WERI-Rb-1 (cell line): ENCODE data around the gene APOO.

ENCODE experiments used
- DNase-seq: peaks from one replicate; pipeline ENCODE4 v3.0.0-alpha.2; 2020
- H3K27ac ChIP-seq: fragments of 250-450 bp; sonication (Bioruptor Pico); 2 replicates; pipeline ENCODE4 v1.5.1; 2020; ENCODE audit warnings: mild to moderate bottlenecking, moderate library complexity
- H3K27me3 ChIP-seq: fragments of 250-450 bp; sonication (Bioruptor Pico); 2 replicates; pipeline ENCODE4 v1.5.1; 2021; ENCODE audit warnings: mild to moderate bottlenecking, low read depth, moderate library complexity; ENCODE audit not compliant: insufficient read depth, severe bottlenecking
- H3K36me3 ChIP-seq: fragments of 250-450 bp; sonication (Bioruptor Pico); 2 replicates; pipeline ENCODE4 v1.5.1; 2020; ENCODE audit warnings: mild to moderate bottlenecking, moderate library complexity
- H3K4me3 ChIP-seq: 2 replicates; pipeline ENCODE4 v1.5.1; 2011; ENCODE audit warnings: low read depth, mild to moderate bottlenecking, control low read depth, low read length
- H3K9me3 ChIP-seq: fragments of 250-450 bp; sonication (Bioruptor Pico); 2 replicates; pipeline ENCODE4 v1.5.1; 2021; ENCODE audit warnings: mild to moderate bottlenecking, moderate library complexity; ENCODE audit not compliant: severe bottlenecking
- CTCF ChIP-seq: IDR thresholded peaks from 2 replicates; pipeline ENCODE4 v1.5.1; 2011; ENCODE audit warnings: low read depth, mild to moderate bottlenecking, control low read depth, inconsistent platforms, low read length

The APOO gene

GRCh38 chrX:23919148-23919547 is 11.4 kb upstream of the APOO start:
- Histone ChIP-seq H3K27ac (no peak overlapping the region), H3K9me3 (no peaks in the 10 kb centered on the region), H3K4me3 (no peak overlapping the region), H3K27me3 (peaks cover 15% of the 10 kb centered on the region), H3K36me3 (no peaks in the 10 kb centered on the region)
- no peak for DNase-seq
- TF ChIP-seq CTCF: no peak

- H3K27ac ChIP-seq: no peak overlapping the region
- no peaks in the 10 kb centered on the region for H3K9me3 ChIP-seq
- no peaks in the 10 kb centered on the region for H3K36me3 ChIP-seq
- no peak for TF ChIP-seq CTCF
- DNase-seq: no peak
- no peak overlapping the region for H3K4me3 ChIP-seq
- H3K27me3 ChIP-seq: peaks cover 16% of the 10 kb centered on the region
These were observed 3.5 kb upstream of the APOO start for GRCh38 chrX:23911126-23911835.

- Histone ChIP-seq H3K36me3 (no peaks in the 10 kb centered on the region), H3K27ac (peak overlapping the region; percentile 96)
These were observed 674 bp upstream of the APOO start for GRCh38 chrX:23908219-23909004.

GRCh38 chrX:23907111-23907497 is 634 bp downstream of the APOO start:
- H3K36me3 ChIP-seq: no peaks in the 10 kb centered on the region
- H3K9me3 ChIP-seq: no peaks in the 10 kb centered on the region
- DNase-seq: peak; percentile 16
- TF ChIP-seq CTCF: no peak
- H3K27ac ChIP-seq: peak overlapping the region; percentile 96
- peaks cover 22% of the 10 kb centered on the region for H3K27me3 ChIP-seq
- H3K4me3 ChIP-seq: peak overlapping the region; percentile 76

More at GRCh38 chrX:23908219-23909004, 674 bp upstream of the APOO start:
- H3K9me3 ChIP-seq: no peaks in the 10 kb centered on the region
- TF ChIP-seq CTCF: peak; percentile 41
- peak overlapping the region; percentile 45 for H3K4me3 ChIP-seq
- H3K27me3 ChIP-seq: peaks cover 24% of the 10 kb centered on the region
- peak; percentile 12 for DNase-seq

- H3K36me3 ChIP-seq: no peaks in the 10 kb centered on the region
- no peak overlapping the region for H3K27ac ChIP-seq
- H3K27me3 ChIP-seq: peaks cover 18% of the 10 kb centered on the region
- H3K9me3 ChIP-seq: no peaks in the 10 kb centered on the region
- TF ChIP-seq CTCF: no peak
- no peak overlapping the region for H3K4me3 ChIP-seq
- no peak for DNase-seq
These were observed 3.6 kb downstream of the APOO start for GRCh38 chrX:23904096-23904495.
